ENCODE results near the gene TLR4. TPM values are rescaled to one million over a fixed set of nuclear protein-coding genes. Genes with fewer than 3 reads are reported as not detected.

TLR4 gene
- total RNA-seq, 6 experiments from 2014 or later: 5.3 to 14.1 (median 10.6) TPM

- DNase-seq: no peak
Measured at GRCh38 chr9:117768750-117769395, 64.7 kb downstream of the TLR4 start.

DNA sequence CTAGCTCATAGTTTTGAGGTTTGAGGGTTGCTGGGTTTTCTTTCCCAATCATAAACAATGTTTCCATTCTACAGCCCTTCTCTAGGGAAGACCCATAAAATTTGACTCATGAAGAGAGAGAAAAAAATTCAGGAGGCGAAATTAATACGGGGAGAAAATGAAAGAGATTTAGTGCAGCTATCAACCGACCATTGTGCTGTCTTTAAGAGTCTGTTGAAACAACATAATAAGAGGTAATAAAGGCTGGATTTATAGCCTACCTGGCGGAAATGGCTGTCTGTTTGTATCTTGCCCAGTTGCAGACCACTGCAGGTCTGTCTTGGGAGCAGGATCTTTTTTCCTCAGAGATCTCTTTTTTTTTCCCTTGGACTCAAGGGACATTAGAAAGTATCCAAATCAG lies 66.9 kb downstream of the TLR4 start:
- no peak overlapping the region for H3K4me3 ChIP-seq
- DNase-seq (no peak), ATAC-seq (no peak)
- intact Hi-C loops (cut with DNase I): no loop called here
- no peaks in the 10 kb centered on the region for H3K36me3 ChIP-seq
- H3K27me3 ChIP-seq: no peaks in the 10 kb centered on the region
- no peaks in the 10 kb centered on the region for H3K9me3 ChIP-seq
- H3K4me1 ChIP-seq: no peaks in the 10 kb centered on the region
- no peak overlapping the region for H3K27ac ChIP-seq
- WGBS (ENCODE audit: insufficient coverage, low coverage, low lambda C conversion rate, missing lambda C conversion rate): 68% methylated on average over 4 of the region's 4 CpGs
- TF ChIP-seq, protein P1, sequence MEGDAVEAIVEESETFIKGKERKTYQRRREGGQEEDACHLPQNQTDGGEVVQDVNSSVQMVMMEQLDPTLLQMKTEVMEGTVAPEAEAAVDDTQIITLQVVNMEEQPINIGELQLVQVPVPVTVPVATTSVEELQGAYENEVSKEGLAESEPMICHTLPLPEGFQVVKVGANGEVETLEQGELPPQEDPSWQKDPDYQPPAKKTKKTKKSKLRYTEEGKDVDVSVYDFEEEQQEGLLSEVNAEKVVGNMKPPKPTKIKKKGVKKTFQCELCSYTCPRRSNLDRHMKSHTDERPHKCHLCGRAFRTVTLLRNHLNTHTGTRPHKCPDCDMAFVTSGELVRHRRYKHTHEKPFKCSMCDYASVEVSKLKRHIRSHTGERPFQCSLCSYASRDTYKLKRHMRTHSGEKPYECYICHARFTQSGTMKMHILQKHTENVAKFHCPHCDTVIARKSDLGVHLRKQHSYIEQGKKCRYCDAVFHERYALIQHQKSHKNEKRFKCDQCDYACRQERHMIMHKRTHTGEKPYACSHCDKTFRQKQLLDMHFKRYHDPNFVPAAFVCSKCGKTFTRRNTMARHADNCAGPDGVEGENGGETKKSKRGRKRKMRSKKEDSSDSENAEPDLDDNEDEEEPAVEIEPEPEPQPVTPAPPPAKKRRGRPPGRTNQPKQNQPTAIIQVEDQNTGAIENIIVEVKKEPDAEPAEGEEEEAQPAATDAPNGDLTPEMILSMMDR (IDR thresholded peaks at IDR 0.05): no peak

More at GRCh38 chr9:117768750-117769395, 64.7 kb downstream of the TLR4 start:
- Histone ChIP-seq H3K27ac (no peak overlapping the region), H3K4me3 (no peak overlapping the region), H3K27me3 (no peaks in the 10 kb centered on the region), H3K36me3 (no peaks in the 10 kb centered on the region), H3K4me1 (no peaks in the 10 kb centered on the region), H3K9me3 (peaks cover 0 to 3% (median 0%) of the 10 kb centered on the region in 4 donors)
- no peak for ATAC-seq
- intact Hi-C loops (cut with DNase I): no loop called here
- 54% methylated on average over 4 of the region's 4 CpGs for WGBS (ENCODE audit: insufficient coverage, low coverage, low lambda C conversion rate, missing lambda C conversion rate)
- TF ChIP-seq POLR2A (IDR thresholded peaks at IDR 0.05): no peak
- TF ChIP-seq, protein P1 (IDR thresholded peaks at IDR 0.05): no peak

GRCh38 chr9:117772960-117773359 lies 68.8 kb downstream of the TLR4 start:
- H3K36me3 ChIP-seq: no peaks in the 10 kb centered on the region
- no peak for ATAC-seq
- 52% methylated on average over 2 of the region's 3 CpGs for WGBS (ENCODE audit: insufficient coverage, low coverage, low lambda C conversion rate, missing lambda C conversion rate)
- no peaks in the 10 kb centered on the region for H3K9me3 ChIP-seq
- H3K4me3 ChIP-seq: no peak overlapping the region
- TF ChIP-seq, protein P1 (IDR thresholded peaks at IDR 0.05): no peak
- no peak for TF ChIP-seq POLR2A (IDR thresholded peaks at IDR 0.05)
- H3K4me1 ChIP-seq: no peaks in the 10 kb centered on the region
- H3K27ac ChIP-seq: no peak overlapping the region
- no peak for DNase-seq
- intact Hi-C loops (cut with DNase I): no loop called here
- H3K27me3 ChIP-seq: no peaks in the 10 kb centered on the region

Small RNA genes lying within 50 kb of the gene (small RNA-seq; reads per million reads assigned to genes)
- gene RNU6-1082P: 0 reads per million in 2 experiments
